ENCODE data around the gene CEP170.

GRCh38 chr1:243251539-243251938 lies 3.5 kb downstream of the CEP170 start:
- no peak for TF ChIP-seq CTCF (IDR thresholded peaks at IDR 0.05)
- no peak for TF ChIP-seq POLR2A (IDR thresholded peaks at IDR 0.05)
- no peak for TF ChIP-seq POLR2AphosphoS5 (IDR thresholded peaks at IDR 0.05; ENCODE audit: insufficient read depth in 1 of 2, low read depth in 1 of 2)
